IPS-18a (cell line): Measurements from ENCODE around the gene LTB4R2.

Experiments
- H3K27ac ChIP-seq: one replicate; pipeline ENCODE4 v1.5.1; 2013; ENCODE audit warnings: low read length
- H3K27me3 ChIP-seq: one replicate; pipeline ENCODE4 v1.6.1; 2013; ENCODE audit warnings: mild to moderate bottlenecking, low read length; ENCODE audit not compliant: control insufficient read depth, insufficient read depth
- H3K36me3 ChIP-seq: one replicate; pipeline ENCODE4 v1.6.1; 2013; ENCODE audit warnings: low read depth, low read length; ENCODE audit not compliant: control insufficient read depth
- H3K4me1 ChIP-seq: one replicate; pipeline ENCODE4 v1.6.1; 2013; ENCODE audit warnings: low read depth, low read length; ENCODE audit not compliant: control insufficient read depth
- H3K4me3 ChIP-seq: one replicate; pipeline ENCODE4 v1.5.1; 2013; ENCODE audit warnings: low read length
- H3K9ac ChIP-seq: one replicate; pipeline ENCODE4 v1.6.1; 2013; ENCODE audit warnings: mild to moderate bottlenecking, low read length, moderate library complexity
- H3K9me3 ChIP-seq: one replicate; pipeline ENCODE4 v1.6.1; 2013; ENCODE audit warnings: low read depth, low read length; ENCODE audit not compliant: control insufficient read depth

The LTB4R2 gene

DNA sequence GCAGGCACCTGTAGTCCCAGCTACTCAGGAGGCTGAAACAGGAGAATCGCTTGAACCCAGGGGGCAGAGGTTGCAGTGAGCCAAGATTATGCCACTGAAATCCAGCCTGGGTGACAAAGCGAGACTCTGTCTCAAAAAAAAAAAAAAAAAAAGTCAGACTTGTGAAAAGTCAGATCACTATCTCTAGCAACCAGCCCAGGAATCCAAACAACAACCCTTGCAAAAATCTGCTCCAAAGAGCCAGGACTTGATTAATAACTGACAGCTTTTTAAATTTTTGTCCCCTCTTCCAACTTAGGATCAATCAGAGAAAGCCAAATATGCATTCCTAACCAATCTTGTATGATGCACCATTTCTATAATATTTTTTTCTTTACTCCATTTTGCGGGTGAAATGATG lies 50.3 kb downstream of the LTB4R2 start:
- no peaks in the 10 kb centered on the region for H3K9me3 ChIP-seq
- no peak overlapping the region for H3K27ac ChIP-seq
- peaks cover 35% of the 10 kb centered on the region for H3K27me3 ChIP-seq

DNA sequence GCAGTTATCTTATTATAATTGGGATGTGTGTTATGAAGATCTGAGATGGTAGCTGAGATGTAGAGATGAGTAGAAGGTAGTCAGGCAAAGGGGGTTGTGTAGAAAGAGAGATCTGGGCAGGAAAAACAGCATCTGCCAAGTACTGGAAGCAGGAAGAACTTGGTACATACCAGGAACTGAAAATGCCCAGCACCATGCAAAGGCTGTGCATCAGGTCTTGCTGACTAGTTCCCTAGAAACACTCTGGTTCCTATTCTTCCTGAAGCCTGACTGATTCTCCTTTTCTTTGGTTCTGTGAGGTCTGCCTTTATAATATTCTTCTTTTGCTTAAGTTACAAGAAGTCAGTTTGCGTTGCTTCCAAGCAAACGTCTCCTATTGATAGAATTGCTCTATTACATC lies 51.4 kb downstream of the LTB4R2 start:
- Histone ChIP-seq H3K36me3 (no peaks in the 10 kb centered on the region), H3K27ac (no peak overlapping the region), H3K27me3 (peaks cover 36% of the 10 kb centered on the region), H3K4me3 (no peak overlapping the region), H3K9me3 (no peaks in the 10 kb centered on the region), H3K9ac (no peak overlapping the region), H3K4me1 (peaks cover 9% of the 10 kb centered on the region)

More for the DNA sequence above, 50.3 kb downstream of the LTB4R2 start:
- Histone ChIP-seq H3K36me3 (no peaks in the 10 kb centered on the region), H3K9ac (no peak overlapping the region), H3K4me3 (no peak overlapping the region), H3K4me1 (peaks cover 1% of the 10 kb centered on the region)
